Mesenchymal stem cell (in vitro differentiated cells and primary cell): ENCODE results near the gene VRK1.

Experiments used
- DNase-seq: peaks from one replicate; pipeline ENCODE4 v3.0.0-alpha.2; 2013
- H2AFZ ChIP-seq: one replicate; pipeline ENCODE4 v1.6.1; 2013; ENCODE audit warnings: low read depth, mild to moderate bottlenecking, control low read depth, inconsistent platforms, low read length, moderate library complexity
- H2AK5ac ChIP-seq: 2 replicates; pipeline ENCODE4 v1.6.1; 2013; ENCODE audit warnings: low read length, moderate library complexity, mild to moderate bottlenecking, inconsistent platforms; ENCODE audit not compliant: severe bottlenecking
- H2BK120ac ChIP-seq: one replicate; pipeline ENCODE4 v1.6.1; 2013; ENCODE audit warnings: low read depth, mild to moderate bottlenecking, inconsistent platforms, low read length, moderate library complexity
- H2BK12ac ChIP-seq, 2 experiments: one replicate each; pipeline ENCODE4 v1.6.1; 2013; ENCODE audit warnings: inconsistent platforms in 2 of 2, low read length in 2 of 2, mild to moderate bottlenecking in 2 of 2, moderate library complexity in 2 of 2, control low read depth in 1 of 2
- H2BK15ac ChIP-seq: one replicate; pipeline ENCODE4 v1.6.1; 2013; ENCODE audit warnings: mild to moderate bottlenecking, low read depth, inconsistent platforms; ENCODE audit not compliant: poor library complexity, severe bottlenecking
- H2BK5ac ChIP-seq: 2 replicates; pipeline ENCODE4 v1.6.1; 2013; ENCODE audit warnings: low read depth, mild to moderate bottlenecking, low read length, control low read depth, inconsistent platforms; ENCODE audit not compliant: poor library complexity, severe bottlenecking
- H3K14ac ChIP-seq, 2 experiments: one replicate each; pipeline ENCODE4 v1.6.1; 2013; ENCODE audit warnings: inconsistent platforms in 2 of 2, low read length in 2 of 2, control low read depth in 1 of 2, mild to moderate bottlenecking in 1 of 2, moderate library complexity in 1 of 2
- H3K18ac ChIP-seq, 2 experiments: one replicate each; pipeline ENCODE4 v1.6.1; 2013; ENCODE audit warnings: inconsistent platforms in 2 of 2, low read length in 2 of 2, control low read depth in 1 of 2, low read depth in 1 of 2, mild to moderate bottlenecking in 1 of 2
- H3K23ac ChIP-seq, 2 experiments: one replicate each; pipeline ENCODE4 v1.6.1; 2013; ENCODE audit warnings: inconsistent platforms in 2 of 2, low read length in 2 of 2, mild to moderate bottlenecking in 2 of 2, moderate library complexity in 2 of 2, control low read depth in 1 of 2
- H3K27ac ChIP-seq: 2 replicates; pipeline ENCODE4 v1.5.1; 2013; ENCODE audit warnings: mild to moderate bottlenecking, moderate library complexity, low read length, control low read depth, inconsistent platforms; ENCODE audit not compliant: poor library complexity, severe bottlenecking
- H3K27me3 ChIP-seq, 2 experiments: 2 replicates each; pipeline versions ENCODE4 v1.6.1 to v1.7.0; 2013; ENCODE audit warnings: low read length in 2 of 2, mild to moderate bottlenecking in 2 of 2, moderate library complexity in 2 of 2, control low read depth in 1 of 2, inconsistent platforms in 1 of 2; ENCODE audit not compliant: control insufficient read depth in 1 of 2, insufficient read depth in 1 of 2
- H3K36me3 ChIP-seq, 2 experiments: 2 replicates each; pipeline versions ENCODE4 v1.6.1 to v1.7.0; 2013; ENCODE audit warnings: low read length in 2 of 2, control low read depth in 1 of 2, inconsistent platforms in 1 of 2, low read depth in 1 of 2, mild to moderate bottlenecking in 1 of 2; ENCODE audit not compliant: insufficient read depth in 2 of 2, control insufficient read depth in 1 of 2
- H3K4ac ChIP-seq, 2 experiments: one replicate each; pipeline ENCODE4 v1.6.1; 2013; ENCODE audit warnings: inconsistent platforms in 2 of 2, low read length in 2 of 2, mild to moderate bottlenecking in 2 of 2, moderate library complexity in 2 of 2, control low read depth in 1 of 2, low read depth in 1 of 2
- H3K4me1 ChIP-seq: 2 replicates; pipeline ENCODE4 v1.6.1; 2013; ENCODE audit warnings: low read depth, low read length, control low read depth; ENCODE audit not compliant: control insufficient read depth, insufficient read depth
- H3K4me2 ChIP-seq: 2 replicates; pipeline ENCODE4 v1.6.1; 2013; ENCODE audit warnings: low read length, mild to moderate bottlenecking, inconsistent platforms; ENCODE audit not compliant: poor library complexity, severe bottlenecking
- H3K4me3 ChIP-seq, 2 experiments: 2 replicates each; pipeline versions ENCODE4 v1.5.1 to v1.7.0; 2013; ENCODE audit warnings: low read length in 2 of 2, mild to moderate bottlenecking in 2 of 2, control low read depth in 1 of 2, low read depth in 1 of 2; ENCODE audit not compliant: insufficient read depth in 1 of 2
- H3K79me1 ChIP-seq: replicated peaks from 2 replicates; pipeline ENCODE4 v1.6.1; 2013; ENCODE audit warnings: mild to moderate bottlenecking, control low read depth, low read length, inconsistent platforms; ENCODE audit not compliant: poor library complexity, severe bottlenecking
- H3K9ac ChIP-seq: 2 replicates; pipeline ENCODE4 v1.7.0; 2013; ENCODE audit warnings: mild to moderate bottlenecking, low read length, moderate library complexity
- H3K9me3 ChIP-seq: 2 replicates; pipeline ENCODE4 v1.7.0; 2013; ENCODE audit warnings: mild to moderate bottlenecking, low read length; ENCODE audit not compliant: control insufficient read depth
- H4K8ac ChIP-seq: one replicate; pipeline ENCODE4 v1.6.1; 2013; ENCODE audit warnings: inconsistent platforms, mild to moderate bottlenecking, low read length, moderate library complexity
- H4K91ac ChIP-seq: one replicate; pipeline ENCODE4 v1.6.1; 2013; ENCODE audit warnings: mild to moderate bottlenecking, low read length, inconsistent platforms
- WGBS: methylation state at CpG from one replicate; pipeline ENCODE4 v1.1.7; 2013; ENCODE audit warnings: mixed read lengths; 5-methylcytosine and 5-hydroxymethylcytosine counted together

Gene VRK1

GRCh38 chr14:96832351-96832750 lies 35.2 kb downstream of the VRK1 start:
- Histone ChIP-seq H3K4me2 (no peak overlapping the region), H3K14ac (no peak overlapping the region), H3K23ac (no peak overlapping the region), H2BK15ac (no peak overlapping the region), H3K4ac (no peak overlapping the region), H3K4me1 (no peaks in the 10 kb centered on the region), H3K18ac (no peak overlapping the region), H4K91ac (no peak overlapping the region), H3K4me3 (no peak overlapping the region), H2BK5ac (no peak overlapping the region), H3K9ac (no peak overlapping the region), H2AK5ac (no peak overlapping the region), H2AFZ (no peak overlapping the region), H2BK120ac (no peak overlapping the region), H3K79me1 (peaks cover 15% of the 10 kb centered on the region), H3K36me3 (peaks cover 0 to 12% of the 10 kb centered on the region in 2 experiments), H4K8ac (no peak overlapping the region), H3K27ac (no peak overlapping the region), H3K9me3 (no peaks in the 10 kb centered on the region), H3K27me3 (no peaks in the 10 kb centered on the region), H2BK12ac (no peak overlapping the region)
- 100% methylated on average over 2 of the region's 2 CpGs for WGBS
- DNase-seq = no peak

DNA sequence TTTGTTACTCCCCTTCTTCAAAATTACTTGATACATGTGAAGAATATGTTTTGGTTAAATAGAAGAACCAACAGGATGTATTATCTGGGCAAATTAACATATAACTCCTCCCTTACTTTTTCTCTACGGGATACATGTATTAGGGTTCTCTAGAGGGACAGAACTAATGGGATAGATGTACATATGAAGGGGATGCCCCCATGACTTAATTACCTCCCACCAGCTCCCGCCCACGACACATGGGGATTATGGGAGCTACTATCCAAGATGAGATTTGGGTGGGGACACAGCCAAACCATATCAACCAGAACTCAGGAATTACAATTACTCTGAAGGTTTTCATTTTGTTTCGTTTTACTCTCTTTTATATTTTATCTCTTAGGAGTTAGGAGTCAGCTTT lies 41.3 kb downstream of the VRK1 start:
- H4K8ac ChIP-seq = no peak overlapping the region
- H2BK12ac ChIP-seq = no peak overlapping the region
- no peak overlapping the region for H2BK120ac ChIP-seq
- H3K79me1 ChIP-seq = peaks cover 12% of the 10 kb centered on the region
- H3K9ac ChIP-seq = no peak overlapping the region
- no peak overlapping the region for H3K18ac ChIP-seq
- H3K23ac ChIP-seq = no peak overlapping the region
- H3K36me3 ChIP-seq = peaks cover 0 to 16% of the 10 kb centered on the region in 2 experiments
- H3K4me1 ChIP-seq = no peaks in the 10 kb centered on the region
- no CpG with 5 or more reads among the region's 4 CpGs for WGBS
- no peak overlapping the region for H2AK5ac ChIP-seq
- no peak overlapping the region for H2AFZ ChIP-seq
- no peak overlapping the region for H3K27ac ChIP-seq
- H4K91ac ChIP-seq = no peak overlapping the region
- no peak overlapping the region for H2BK15ac ChIP-seq
- H2BK5ac ChIP-seq = no peak overlapping the region
- no peak overlapping the region for H3K4me2 ChIP-seq
- H3K14ac ChIP-seq = no peak overlapping the region
- DNase-seq = no peak
- no peak overlapping the region for H3K4ac ChIP-seq
- no peak overlapping the region for H3K4me3 ChIP-seq
- H3K27me3 ChIP-seq = no peaks in the 10 kb centered on the region
- no peaks in the 10 kb centered on the region for H3K9me3 ChIP-seq

DNA sequence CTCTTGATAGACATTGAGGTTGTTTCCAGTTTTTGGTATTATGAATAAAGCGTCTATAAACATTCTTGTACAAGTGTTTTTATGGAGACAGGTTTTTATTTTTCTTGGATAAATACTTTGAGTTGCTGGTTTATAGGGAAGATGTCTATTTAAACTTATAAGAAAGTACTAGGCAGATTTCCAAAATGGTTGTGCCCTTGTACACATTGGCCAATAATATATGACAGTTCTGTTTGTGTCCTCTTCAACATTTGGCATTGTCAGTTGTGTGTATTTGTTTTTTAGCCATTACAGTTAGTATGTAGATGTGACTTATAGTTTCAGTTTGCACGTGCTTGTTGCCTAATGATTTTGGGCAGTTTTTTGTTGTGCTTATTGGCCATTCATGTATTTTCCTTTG lies 42.1 kb downstream of the VRK1 start:
- Histone ChIP-seq H3K4me2 (no peak overlapping the region), H3K23ac (no peak overlapping the region), H4K91ac (no peak overlapping the region), H2BK12ac (no peak overlapping the region), H2BK120ac (no peak overlapping the region), H3K36me3 (peaks cover 0 to 15% of the 10 kb centered on the region in 2 experiments), H3K4ac (no peak overlapping the region), H2AK5ac (no peak overlapping the region), H3K27me3 (no peaks in the 10 kb centered on the region), H2BK5ac (no peak overlapping the region), H3K9me3 (no peaks in the 10 kb centered on the region), H3K9ac (no peak overlapping the region), H3K4me1 (no peaks in the 10 kb centered on the region), H2AFZ (no peak overlapping the region), H3K14ac (no peak overlapping the region), H4K8ac (no peak overlapping the region), H2BK15ac (no peak overlapping the region), H3K4me3 (no peak overlapping the region), H3K27ac (no peak overlapping the region), H3K79me1 (peaks cover 11% of the 10 kb centered on the region), H3K18ac (no peak overlapping the region)
- no peak for DNase-seq
- 99% methylated on average over 2 of the region's 2 CpGs for WGBS

- Histone ChIP-seq H3K27ac (no peak overlapping the region), H2BK12ac (no peak overlapping the region), H2BK15ac (no peak overlapping the region), H2AK5ac (no peak overlapping the region), H2AFZ (no peak overlapping the region), H3K4me2 (no peak overlapping the region), H3K9ac (no peak overlapping the region), H3K36me3 (peaks cover 3 to 15% of the 10 kb centered on the region in 2 experiments), H3K14ac (no peak overlapping the region), H4K8ac (no peak overlapping the region), H3K18ac (no peak overlapping the region), H3K23ac (no peak overlapping the region), H4K91ac (no peak overlapping the region), H3K79me1 (peaks cover 11% of the 10 kb centered on the region), H3K9me3 (no peaks in the 10 kb centered on the region), H3K4ac (no peak overlapping the region), H3K4me1 (no peaks in the 10 kb centered on the region), H3K27me3 (no peaks in the 10 kb centered on the region), H3K4me3 (no peak overlapping the region), H2BK5ac (no peak overlapping the region), H2BK120ac (no peak overlapping the region)
- DNase-seq = no peak
Measured at GRCh38 chr14:96843137-96843536, 46.0 kb downstream of the VRK1 start.
